MM.1S (cell line): ENCODE results near the gene ARHGAP25.

Experiments
- DNase-seq: peaks from one replicate; pipeline ENCODE4 v3.0.0-alpha.2; 2015
- H2AFZ ChIP-seq: fragments of 300-600 bp; sonication (generic); 2 replicates; pipeline ENCODE4 v1.6.0; 2016; ENCODE audit warnings: antibody characterized with exemption, low read length
- H3F3A ChIP-seq: fragments of 300-600 bp; sonication (generic); 2 replicates; pipeline ENCODE4 v1.6.1; 2016; ENCODE audit warnings: mild to moderate bottlenecking, antibody characterized with exemption, low read length, moderate library complexity, mixed read lengths; ENCODE audit not compliant: insufficient read depth
- H3K27ac ChIP-seq: fragments of 300-600 bp; sonication (generic); 2 replicates; pipeline ENCODE4 v1.5.1; 2016; ENCODE audit warnings: mild to moderate bottlenecking, low read length
- H3K27me3 ChIP-seq: fragments of 300-600 bp; sonication (generic); replicated peaks from 2 replicates; pipeline ENCODE4 v1.6.0; 2016; ENCODE audit warnings: low read length; ENCODE audit not compliant: insufficient read depth
- H3K36me3 ChIP-seq: fragments of 300-600 bp; sonication (generic); replicated peaks from 2 replicates; pipeline ENCODE4 v1.6.1; 2016; ENCODE audit warnings: mild to moderate bottlenecking, low read length, mixed read lengths; ENCODE audit not compliant: insufficient read depth
- H3K4me1 ChIP-seq: fragments of 300-600 bp; sonication (generic); 2 replicates; pipeline ENCODE4 v1.6.1; 2016; ENCODE audit warnings: low read length, mixed read lengths
- H3K4me2 ChIP-seq: fragments of 300-600 bp; sonication (generic); 2 replicates; pipeline ENCODE4 v1.6.0; 2016; ENCODE audit warnings: low read depth, low read length
- H3K4me3 ChIP-seq: fragments of 300-600 bp; sonication (generic); 2 replicates; pipeline ENCODE4 v1.5.1; 2016; ENCODE audit warnings: low read length, mixed read lengths
- H3K79me2 ChIP-seq: fragments of 300-600 bp; sonication (generic); 2 replicates; pipeline ENCODE4 v1.6.1; 2016; ENCODE audit warnings: mixed run types, low read length, mixed read lengths
- H3K9ac ChIP-seq: fragments of 300-600 bp; sonication (generic); 2 replicates; pipeline ENCODE4 v1.6.1; 2016; ENCODE audit warnings: low read length, mixed read lengths
- H3K9me2 ChIP-seq: fragments of 300-600 bp; sonication (generic); replicated peaks from 2 replicates; pipeline ENCODE4 v1.6.1; 2016; ENCODE audit warnings: mild to moderate bottlenecking, low read length, mixed read lengths; ENCODE audit not compliant: insufficient read depth
- H3K9me3 ChIP-seq: fragments of 300-600 bp; sonication (generic); replicated peaks from 2 replicates; pipeline ENCODE4 v1.6.1; 2016; ENCODE audit warnings: mild to moderate bottlenecking, low read length, mixed read lengths; ENCODE audit not compliant: insufficient read depth
- H4K20me1 ChIP-seq: fragments of 300-600 bp; sonication (generic); 2 replicates; pipeline ENCODE4 v1.6.1; 2016; ENCODE audit warnings: mild to moderate bottlenecking, low read length, moderate library complexity, mixed read lengths; ENCODE audit not compliant: insufficient read depth
- EZH2 ChIP-seq: fragments of 300-600 bp; sonication (generic); optimal IDR thresholded peaks from 2 replicates; pipeline ENCODE3; 2017; ENCODE audit warnings: low read depth, mild to moderate bottlenecking, antibody characterized with exemption, low read length, mixed read lengths
- EZH2phosphoT487 ChIP-seq: fragments of 300-600 bp; sonication (generic); IDR thresholded peaks from 2 replicates; pipeline ENCODE4 v1.6.1; 2018; ENCODE audit warnings: antibody characterized with exemption, low read length
- TF ChIP-seq, protein P1 (sequence below): fragments of 300-600 bp; sonication (generic); IDR thresholded peaks from 2 replicates; pipeline ENCODE4 v1.5.1; 2016; ENCODE audit warnings: antibody characterized with exemption, low read length, mixed read lengths

ARHGAP25 gene

DNA sequence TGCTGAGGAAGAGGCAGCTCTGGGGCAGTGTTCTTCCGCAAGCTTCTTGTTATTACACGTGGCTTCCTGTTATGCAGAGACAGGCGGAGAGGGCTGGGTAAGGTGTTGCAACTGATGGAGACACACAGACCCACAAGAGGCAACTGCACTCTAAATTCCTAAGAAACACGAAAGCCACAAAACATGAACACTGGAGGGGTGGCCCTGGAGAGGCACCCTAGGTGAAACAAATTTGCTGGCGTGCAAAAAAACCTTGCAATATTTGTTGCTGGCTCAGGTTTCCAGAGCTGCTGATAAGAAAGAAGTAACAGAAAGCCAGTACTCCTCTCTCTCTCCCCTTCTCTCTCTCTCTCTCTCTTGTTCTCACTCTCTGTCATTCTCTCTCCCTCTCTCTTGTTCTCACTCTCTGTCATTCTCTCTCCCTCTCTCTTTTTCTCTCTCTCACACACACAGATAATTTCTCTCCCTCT, 31.8 kb downstream of the ARHGAP25 start:
- no peaks in the 10 kb centered on the region for H3K9me2 ChIP-seq
- H3K4me2 ChIP-seq, result peak overlapping the region; percentile 86
- H3K9ac ChIP-seq, result peak overlapping the region; percentile 29; the same call in 1 of the 2 replicates
- H3K27ac ChIP-seq, result peak overlapping the region; percentile 82
- TF ChIP-seq EZH2, result no peak
- TF ChIP-seq, protein P1, sequence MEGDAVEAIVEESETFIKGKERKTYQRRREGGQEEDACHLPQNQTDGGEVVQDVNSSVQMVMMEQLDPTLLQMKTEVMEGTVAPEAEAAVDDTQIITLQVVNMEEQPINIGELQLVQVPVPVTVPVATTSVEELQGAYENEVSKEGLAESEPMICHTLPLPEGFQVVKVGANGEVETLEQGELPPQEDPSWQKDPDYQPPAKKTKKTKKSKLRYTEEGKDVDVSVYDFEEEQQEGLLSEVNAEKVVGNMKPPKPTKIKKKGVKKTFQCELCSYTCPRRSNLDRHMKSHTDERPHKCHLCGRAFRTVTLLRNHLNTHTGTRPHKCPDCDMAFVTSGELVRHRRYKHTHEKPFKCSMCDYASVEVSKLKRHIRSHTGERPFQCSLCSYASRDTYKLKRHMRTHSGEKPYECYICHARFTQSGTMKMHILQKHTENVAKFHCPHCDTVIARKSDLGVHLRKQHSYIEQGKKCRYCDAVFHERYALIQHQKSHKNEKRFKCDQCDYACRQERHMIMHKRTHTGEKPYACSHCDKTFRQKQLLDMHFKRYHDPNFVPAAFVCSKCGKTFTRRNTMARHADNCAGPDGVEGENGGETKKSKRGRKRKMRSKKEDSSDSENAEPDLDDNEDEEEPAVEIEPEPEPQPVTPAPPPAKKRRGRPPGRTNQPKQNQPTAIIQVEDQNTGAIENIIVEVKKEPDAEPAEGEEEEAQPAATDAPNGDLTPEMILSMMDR, result 0 out of 2 replicates have a peak, but pooled peaks have one; percentile 1
- no peaks in the 10 kb centered on the region for H3K9me3 ChIP-seq
- H4K20me1 ChIP-seq, result no peaks in the 10 kb centered on the region
- no peaks in the 10 kb centered on the region for H3K36me3 ChIP-seq
- peak overlapping the region; percentile 57 for H2AFZ ChIP-seq
- no peaks in the 10 kb centered on the region for H3K27me3 ChIP-seq
- H3F3A ChIP-seq, result peaks cover 48% of the 10 kb centered on the region
- peak overlapping the region; percentile 5 for H3K4me3 ChIP-seq
- H3K79me2 ChIP-seq, result peaks cover 3% of the 10 kb centered on the region; the same call in 1 of the 2 replicates
- peak; percentile 84 for DNase-seq
- peaks cover 86% of the 10 kb centered on the region for H3K4me1 ChIP-seq

DNA sequence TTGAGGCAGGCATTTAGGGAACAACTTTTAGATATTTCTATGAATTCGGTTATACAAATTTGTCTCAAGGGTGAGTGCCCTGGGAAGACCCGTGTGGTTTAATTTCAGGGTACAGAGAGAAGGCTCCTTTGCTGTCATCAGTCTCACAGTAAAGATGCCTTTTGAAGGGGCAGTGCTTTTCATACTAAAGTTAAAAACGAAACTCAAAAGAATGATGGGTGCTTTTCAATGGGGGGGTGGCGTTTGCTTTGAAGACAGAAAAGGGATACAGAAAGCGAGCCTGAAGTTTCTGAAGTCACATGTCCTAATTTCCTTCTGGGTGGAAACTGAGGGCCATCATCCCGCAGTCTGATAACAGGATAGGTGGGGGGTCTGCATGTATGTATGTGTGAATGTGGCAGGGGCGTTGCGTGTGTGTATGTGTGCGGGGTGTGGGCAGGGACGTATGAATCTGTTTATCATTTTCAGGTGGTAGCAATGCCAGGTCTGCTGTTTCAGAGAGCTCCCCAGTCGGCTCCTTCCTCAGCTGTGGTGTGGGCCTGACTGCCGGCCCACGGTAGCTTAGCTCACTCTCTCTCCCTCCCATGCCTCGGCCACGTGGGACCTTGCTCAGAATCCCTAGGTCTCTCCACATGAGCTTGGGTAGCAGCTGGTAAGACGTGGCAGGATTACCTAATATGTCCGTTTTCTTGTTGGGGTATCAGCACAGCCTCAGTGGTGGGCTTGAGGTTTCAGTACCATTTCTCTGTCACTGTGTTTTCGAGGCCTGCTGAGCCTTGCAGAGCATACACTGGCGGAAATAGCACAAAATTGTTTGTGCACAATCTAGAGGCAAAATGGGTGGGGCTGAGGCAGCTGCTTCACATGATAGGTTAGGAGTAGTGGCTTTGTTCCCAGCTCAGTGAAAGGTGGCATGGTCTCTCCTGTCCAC, 32.7 kb downstream of the ARHGAP25 start:
- Histone ChIP-seq H3K9me3 (no peaks in the 10 kb centered on the region), H3K9ac (peak overlapping the region; percentile 29), H3K79me2 (peaks cover 3% of the 10 kb centered on the region; the same call in 1 of the 2 replicates), H3K9me2 (no peaks in the 10 kb centered on the region), H3K4me2 (peak overlapping the region; percentile 86), H3F3A (peaks cover 41% of the 10 kb centered on the region), H3K36me3 (no peaks in the 10 kb centered on the region), H4K20me1 (no peaks in the 10 kb centered on the region), H3K27me3 (no peaks in the 10 kb centered on the region), H3K4me3 (peak overlapping the region; percentile 5), H3K27ac (peak overlapping the region; percentile 82), H3K4me1 (peaks cover 78% of the 10 kb centered on the region), H2AFZ (peak overlapping the region; percentile 65)
- DNase-seq, result peak; percentile 61
- TF ChIP-seq EZH2, result no peak
- TF ChIP-seq, protein P1, result no peak
- TF ChIP-seq EZH2phosphoT487, result no peak

DNA sequence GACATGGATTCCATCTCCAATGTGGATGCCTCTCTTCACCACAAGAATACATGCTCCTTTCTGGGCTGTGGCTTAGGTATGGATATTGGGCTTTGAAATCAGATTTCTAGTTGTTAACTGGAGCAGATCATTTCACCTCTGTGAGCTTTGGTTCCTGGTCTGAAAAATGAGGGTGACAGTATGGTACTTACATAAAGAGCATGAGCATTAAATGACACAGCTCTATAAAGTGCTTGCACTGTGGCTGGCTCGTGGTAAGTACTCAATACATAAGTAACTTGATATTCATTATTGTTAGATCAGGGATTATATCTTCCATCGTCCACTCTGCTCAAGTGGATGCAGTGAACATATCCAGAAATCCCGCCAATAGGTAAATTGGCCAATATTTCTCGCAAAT, 33.4 kb downstream of the ARHGAP25 start:
- Histone ChIP-seq H3K79me2 (peaks cover 3% of the 10 kb centered on the region; the same call in 1 of the 2 replicates), H3K4me3 (0 out of 2 replicates have a peak overlapping the region, but pooled peaks have one; percentile 5), H3F3A (peaks cover 34% of the 10 kb centered on the region), H4K20me1 (no peaks in the 10 kb centered on the region), H3K9ac (peak overlapping the region; percentile 29; the same call in 1 of the 2 replicates), H3K9me2 (no peaks in the 10 kb centered on the region), H3K27me3 (no peaks in the 10 kb centered on the region), H3K4me2 (peak overlapping the region; percentile 86), H3K27ac (peak overlapping the region; percentile 82), H3K4me1 (peaks cover 72% of the 10 kb centered on the region), H2AFZ (peak overlapping the region; percentile 65; the same call in 1 of the 2 replicates), H3K9me3 (no peaks in the 10 kb centered on the region), H3K36me3 (no peaks in the 10 kb centered on the region)
- TF ChIP-seq, protein P1, result no peak
- no peak for DNase-seq
